Stimulated activated CD8-positive, alpha-beta memory T cell treated with anti-CD3 and anti-CD28 coated beads, Interleukin-15, amount 100 ng/mL, for 4 hours (primary cell): ENCODE measurements around the gene CACTIN.
A peak's percentile ranks its signal among the peaks of the same experiment; 100 is the strongest.

Source experiments
- DNase-seq, 2 donors: peaks; one replicate each; pipeline ENCODE4 v3.0.0-alpha.2; 2020; ENCODE audit warnings: low read depth in 2 of 2

CACTIN gene

DNA sequence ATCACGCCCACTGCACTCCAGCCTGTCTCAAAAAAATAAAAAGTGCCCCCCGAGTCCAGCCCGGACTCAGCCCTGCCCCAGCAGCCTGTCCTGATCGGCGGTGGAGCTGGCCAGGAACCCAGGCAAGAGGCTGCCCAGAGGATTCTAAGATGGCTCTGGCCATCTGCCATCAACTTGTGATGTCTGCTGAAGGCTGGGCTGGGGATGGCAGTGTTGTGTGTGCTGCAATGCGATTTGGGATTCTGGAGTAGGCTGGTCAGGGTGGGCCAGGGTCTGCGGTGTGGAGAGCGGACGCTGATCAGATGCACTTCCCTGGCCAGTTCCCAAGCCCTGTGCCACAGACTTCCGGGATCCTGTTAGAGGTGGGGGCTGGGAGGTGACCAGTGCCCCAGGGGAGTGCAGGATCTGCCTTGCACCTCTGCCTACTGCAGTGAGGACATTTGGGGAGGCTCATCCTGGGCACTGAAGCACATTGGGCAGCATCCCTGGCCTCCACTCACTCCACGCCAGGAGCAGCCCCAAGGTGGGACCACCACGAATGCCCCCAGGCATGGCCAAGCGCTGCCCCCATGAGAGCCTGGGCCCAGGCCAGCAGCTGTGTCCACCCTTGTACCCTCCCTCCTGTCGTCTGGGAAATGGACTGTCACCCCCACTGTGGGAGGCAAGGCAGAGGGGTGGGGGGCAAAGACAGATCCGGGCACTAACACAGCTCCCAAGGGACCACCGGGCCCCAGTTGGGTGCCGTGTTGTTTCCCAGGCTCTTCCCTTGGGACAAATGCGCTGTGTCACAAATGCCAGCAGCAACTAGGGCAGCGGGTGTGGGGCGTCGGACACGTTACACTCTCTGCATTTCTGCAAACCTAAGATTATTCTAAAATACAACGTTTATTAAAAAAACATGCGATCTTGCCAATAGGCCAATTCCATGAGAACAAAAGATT, 16.5 kb downstream of the CACTIN start:
- no peak for DNase-seq

DNA sequence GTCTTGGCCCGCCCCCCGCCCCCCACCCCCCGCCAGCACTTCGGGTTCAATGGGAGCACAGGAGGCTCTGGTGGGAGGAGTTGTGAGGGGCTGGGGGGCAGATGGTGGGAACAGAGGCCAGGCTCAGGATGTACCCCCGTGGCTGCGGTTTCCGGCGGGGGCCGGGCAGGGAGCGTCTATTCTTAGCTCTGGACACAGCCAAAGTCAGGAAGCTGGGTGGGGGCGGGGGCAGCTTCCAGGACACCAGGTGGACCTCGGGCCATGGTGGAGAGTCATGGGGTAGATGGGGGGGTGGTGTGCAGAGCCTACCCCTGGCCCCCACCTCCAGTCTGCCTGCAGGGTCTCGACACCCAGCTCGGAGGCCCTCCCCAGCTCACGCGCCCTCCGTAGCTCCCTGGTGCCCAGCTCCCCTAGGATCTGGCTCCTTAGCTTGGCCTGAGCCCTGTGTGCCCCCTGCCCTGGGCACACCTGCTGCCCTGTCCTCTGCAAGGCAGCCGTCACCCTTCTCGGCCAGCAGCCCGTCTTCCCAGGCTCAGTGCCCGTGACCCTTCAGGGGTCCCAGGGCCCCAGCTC, 17.8 kb downstream of the CACTIN start:
- DNase-seq = no peak

DNA sequence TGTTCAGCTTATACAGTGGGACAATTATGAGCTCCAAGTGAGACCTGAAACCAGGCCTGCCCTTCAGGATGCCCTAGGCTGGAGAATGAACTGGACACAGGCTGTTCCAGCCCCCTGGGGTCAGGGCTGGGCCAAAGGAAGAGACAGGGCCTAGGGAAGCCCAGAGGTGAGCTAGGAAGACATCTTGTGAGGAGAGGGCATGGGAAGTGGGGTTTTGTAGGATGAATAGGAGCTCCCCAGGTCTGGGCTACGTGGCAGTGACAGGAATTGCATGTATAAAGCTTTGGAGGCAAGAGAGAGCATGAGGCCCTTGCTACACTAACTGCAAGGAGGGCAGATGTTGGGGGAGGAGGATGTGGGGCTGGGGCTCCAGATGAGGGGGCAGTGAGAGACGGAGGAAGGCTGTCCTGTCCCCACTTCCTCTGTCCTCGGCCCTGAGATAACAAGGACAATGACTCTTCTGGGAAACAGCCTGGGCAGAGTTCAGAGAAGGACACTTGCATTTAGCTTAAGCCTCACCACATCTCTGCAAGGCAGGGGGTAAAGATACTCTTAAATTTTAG, 18.4 kb downstream of the CACTIN start:
- DNase-seq = no peak

DNA sequence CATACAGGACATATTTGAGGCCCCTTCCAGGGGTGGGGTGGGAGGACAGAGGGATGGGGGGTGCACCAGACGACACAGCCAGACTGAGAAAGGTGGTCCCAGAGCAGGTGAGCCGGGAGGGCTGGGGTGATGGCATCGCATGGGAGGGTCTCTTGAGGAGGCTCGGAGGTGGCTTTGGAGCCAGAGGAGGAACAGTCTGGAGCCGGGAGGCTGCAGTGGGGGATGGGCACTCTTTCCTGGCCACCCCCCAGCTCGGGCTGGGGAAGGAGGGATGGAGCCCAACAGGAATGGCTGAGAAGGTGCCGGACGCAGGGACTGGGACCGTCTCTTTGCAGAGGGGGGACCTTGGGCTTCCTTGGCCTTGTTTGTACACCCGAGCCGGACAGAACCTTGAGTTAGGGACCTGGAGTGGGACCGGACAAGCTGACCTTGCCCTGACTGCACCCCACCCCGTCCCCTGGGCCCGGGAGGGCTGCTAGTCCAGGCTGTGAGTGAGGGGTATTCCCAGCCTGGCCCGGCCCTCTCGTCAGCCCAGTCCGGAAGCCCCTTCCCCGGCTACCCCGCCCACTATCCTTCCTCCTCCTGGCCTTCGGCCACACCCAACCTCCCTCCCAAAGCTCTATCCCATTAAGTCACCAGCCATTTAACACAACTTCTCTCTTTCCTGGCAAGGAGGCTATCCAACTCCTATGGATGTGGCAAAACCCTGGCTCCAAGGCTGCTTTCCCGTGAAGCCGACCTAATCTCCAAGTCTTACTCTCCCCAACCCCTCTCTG, 19.1 kb downstream of the CACTIN start:
- DNase-seq = no peak

DNA sequence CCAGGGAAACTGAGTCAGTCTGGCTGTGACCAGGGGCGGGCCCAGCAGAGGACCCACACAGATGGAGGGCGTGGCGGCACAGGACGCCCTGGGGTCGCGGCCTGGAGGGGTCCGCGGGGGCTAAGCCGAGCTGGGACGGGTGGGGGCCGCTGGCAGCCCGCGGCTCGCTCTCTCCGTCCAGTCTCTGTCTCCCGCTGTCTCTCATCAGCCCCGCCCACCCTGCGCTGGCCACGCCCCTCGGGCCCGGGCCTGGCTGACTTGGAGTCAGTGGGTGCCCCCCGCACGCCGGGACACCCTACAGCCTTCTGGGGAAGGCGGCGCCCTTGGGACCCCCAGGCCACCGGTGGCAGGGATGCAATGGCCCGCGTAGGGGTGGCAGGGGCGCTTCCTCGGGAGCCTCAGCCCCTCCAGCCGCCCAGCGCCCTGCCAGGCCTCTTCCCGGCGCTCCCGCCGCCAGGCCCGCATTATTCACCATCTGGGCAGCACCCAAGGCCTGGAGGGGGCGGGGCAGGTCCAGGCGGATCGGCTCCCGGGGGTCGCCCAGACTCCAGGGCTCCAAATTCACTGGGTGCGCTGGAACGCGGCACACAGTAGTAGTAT, 19.8 kb downstream of the CACTIN start, which contains the start of gene TBXA2R:
TSS of gene TBXA2R (minus strand) at position 186 of the 600 bp plus-strand sequence. CDS start 6,241 bp downstream, outside the sequence.
- peak in 1 of 2 donors; percentile 54 for DNase-seq

DNA sequence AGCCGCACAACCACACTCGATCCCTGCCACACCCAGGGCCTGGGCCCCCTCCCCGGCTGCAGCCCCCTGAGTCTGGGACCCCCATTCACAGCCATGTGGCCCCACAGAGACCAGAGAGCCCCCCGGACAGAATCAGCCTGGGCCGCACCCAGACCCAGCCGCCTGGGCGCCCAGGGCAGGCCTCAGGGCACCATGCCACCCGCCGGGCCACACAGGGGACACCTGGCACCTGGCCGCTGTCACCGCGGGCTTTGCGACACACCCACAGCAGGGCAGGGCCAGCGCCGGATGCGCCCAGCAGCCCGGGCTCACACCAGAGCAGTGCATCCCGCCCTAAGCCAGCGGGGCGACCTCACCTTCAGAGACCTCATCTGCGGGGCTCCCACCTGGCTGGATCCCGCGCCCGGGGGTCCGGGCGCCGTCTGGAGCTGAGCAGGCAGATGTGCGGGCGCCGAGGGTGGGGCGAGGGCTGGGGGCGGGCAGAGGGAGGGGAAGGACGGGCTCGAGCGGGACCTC, 20.4 kb downstream of the CACTIN start:
- no peak for DNase-seq

DNA sequence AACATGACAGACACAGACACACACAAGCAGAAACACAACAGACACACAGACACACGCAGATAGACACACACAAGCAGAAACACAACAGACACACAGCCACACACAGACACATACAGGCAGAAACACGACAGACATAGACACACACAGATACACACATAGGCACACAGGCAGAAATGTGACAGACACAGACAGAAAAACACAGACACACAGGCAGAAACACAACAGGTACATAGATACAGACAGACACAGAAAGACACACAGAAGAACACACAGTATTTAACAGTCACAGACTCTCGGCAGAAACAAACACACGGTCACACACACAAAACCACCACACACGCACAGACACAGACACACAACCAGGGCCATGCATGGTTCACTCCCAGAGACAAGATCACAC, 20.8 kb downstream of the CACTIN start:
- DNase-seq = no peak

DNA sequence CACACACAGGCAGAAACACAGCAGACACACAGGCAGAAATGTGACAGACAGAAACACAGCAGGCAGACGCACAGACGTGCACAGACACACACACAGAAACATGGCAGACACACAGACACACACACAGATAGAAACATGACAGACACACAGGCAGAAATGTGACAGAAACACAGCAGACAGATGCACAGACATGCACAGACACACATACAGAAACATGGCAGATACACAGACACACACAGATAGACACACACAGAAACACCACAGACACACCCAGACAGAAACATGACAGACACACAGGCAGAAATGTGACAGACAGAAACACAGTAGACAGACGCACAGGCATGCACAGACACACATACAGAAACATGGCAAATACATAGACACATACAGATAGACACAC, 21.2 kb downstream of the CACTIN start:
- no peak for DNase-seq

DNA sequence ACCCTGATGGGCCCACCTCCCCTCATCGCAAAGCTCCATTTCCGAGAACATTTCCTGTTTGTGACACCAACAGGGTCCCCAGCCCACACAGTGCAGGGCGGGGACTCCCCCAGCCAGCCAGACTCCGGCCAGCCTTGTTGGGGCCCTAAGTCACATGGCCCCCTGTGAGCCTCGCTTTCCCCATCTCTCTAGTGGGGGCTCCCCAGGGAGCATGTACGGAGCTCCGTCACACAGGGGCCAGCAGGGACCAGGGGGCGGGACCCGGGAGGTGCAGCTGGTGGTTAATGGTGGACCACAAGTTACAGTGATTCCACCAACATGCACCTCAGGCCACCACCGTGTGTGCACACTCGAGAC, 21.6 kb downstream of the CACTIN start:
- no peak for DNase-seq

DNA sequence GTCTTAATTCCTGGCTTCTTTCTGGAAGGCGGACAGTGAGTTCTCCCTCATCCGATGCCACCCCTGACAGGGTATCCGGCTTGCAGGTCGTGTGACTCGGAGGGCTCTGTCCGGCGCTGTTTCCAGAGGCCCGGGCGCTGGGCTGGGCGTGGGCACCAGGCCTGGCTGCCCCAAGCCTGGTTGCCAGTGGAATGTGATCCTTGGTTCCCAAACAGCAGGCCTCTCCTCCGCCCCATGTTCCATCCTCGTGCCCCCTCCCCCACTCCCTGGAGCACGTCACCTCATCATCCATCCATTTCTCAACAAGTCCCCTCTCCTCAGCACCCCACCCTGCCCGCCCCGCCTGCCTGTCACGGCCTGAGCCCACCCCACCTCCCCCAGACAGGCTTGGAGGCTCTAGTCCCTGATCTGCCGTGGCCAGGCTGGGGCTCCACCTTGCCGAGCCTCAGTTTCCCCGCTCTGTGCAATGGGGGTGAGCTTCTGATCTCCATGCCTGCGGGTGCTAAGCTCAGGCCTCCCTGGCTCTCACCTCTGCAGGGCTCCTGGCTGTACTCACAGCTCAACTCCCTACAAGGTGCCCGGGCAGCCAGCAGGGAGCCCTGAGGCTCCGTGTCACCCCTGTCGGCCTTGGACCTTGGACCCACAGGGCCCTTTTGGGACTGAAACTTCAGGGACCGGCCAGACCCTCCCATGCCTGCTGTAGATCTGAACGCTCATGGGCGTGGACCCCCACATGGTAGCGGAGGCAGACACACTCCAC, 22.2 kb downstream of the CACTIN start:
- DNase-seq = no peak

DNA sequence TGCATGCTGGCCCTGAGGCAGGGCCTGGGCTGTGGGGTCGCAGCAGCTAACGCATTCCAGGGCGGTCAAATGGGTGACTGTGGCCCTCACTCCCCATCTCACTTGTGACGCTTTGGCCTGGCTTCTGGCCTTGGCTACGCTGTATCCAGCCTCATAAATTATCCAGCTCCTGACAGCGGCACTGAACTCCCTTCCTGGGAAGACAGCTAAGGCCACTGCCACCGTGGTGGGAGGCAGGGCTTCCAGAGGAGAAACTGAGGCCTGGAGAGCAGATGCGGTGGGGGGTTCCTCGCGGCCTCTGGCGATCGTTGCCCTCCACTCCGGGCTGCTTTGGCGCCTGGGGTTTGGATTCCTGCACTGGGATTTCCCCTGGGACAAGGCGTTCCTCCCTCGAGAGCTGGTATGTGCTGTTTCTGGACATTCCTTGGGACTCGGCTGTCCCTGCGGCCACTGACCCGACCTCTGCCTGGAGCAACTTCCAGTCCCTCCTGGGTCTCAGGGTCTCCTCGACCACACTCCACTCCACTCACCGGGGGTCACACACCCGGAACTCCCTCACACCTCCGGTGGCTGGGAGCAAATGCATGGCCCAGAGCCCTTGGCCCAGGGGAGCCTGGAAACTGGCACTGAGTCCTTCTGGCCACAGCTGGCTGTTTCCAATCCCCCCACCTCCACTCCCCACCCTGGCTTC, 23.3 kb downstream of the CACTIN start:
- no peak for DNase-seq

DNA sequence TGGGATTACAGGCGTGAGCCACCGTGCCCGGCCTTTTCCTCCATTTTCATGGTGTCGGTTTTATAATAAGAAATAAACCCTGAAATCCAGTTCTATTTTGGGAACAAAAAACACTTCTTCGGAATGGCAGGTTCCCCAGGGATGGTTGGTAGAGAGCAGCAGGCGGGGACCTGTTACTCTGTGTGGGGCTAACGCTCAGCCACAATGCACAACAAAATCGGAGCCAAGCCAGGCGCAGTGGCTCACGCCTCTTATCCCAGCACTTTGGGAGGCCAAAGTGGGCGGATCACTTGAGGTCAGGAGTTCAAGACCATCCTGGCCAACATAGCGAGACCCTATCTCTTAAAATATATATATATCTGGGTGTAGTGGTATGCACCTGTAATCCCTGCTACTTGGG, 25.6 kb downstream of the CACTIN start:
- DNase-seq = no peak

DNA sequence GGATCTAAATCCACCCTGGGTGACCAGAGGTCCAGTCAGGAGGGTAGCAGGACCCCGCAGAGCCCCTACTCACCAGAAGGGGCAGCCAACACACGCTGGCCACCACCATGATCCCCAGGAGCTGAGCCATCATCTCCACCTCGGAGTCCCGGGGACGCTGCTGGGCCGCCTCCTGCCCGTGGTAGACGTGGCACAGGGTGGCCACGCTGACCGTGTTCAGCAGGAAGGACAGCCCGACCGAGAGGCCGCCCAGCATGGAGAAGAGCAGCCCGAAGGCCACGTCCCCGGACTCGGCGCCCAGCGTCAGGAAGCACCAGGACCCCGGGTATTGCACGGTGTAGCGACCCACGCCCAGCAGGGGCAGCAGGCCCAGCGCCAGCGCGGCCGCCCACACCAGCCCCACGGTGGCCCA, 26.8 kb downstream of the CACTIN start:
- no peak for DNase-seq

DNA sequence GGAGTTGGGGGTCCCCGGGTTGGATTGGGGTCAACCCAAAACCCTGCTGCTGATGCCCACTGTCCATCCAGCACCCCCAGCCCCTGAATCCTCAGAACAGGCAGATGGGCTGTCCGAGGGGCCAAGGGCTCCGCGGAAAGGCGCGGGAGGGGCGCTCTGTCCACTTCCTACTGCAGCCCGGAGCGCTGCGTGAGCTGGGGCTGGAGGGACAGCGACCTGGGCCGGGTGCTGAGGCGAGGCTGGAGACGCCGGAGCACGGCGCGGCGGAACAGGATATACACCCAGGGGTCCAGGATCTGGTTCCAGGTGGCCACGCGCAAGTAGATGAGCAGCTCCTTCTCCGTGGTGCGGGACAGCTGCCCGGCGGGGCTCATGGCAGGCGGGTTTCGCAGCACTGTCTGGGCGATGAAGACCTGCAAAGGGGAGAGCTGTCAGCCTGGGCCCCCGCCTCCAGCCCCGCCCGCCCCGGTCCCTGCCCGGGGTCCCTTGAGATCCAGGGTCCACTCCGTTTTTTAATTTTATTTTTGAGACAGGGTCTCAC, 31.0 kb downstream of the CACTIN start:
- DNase-seq = no peak

DNA sequence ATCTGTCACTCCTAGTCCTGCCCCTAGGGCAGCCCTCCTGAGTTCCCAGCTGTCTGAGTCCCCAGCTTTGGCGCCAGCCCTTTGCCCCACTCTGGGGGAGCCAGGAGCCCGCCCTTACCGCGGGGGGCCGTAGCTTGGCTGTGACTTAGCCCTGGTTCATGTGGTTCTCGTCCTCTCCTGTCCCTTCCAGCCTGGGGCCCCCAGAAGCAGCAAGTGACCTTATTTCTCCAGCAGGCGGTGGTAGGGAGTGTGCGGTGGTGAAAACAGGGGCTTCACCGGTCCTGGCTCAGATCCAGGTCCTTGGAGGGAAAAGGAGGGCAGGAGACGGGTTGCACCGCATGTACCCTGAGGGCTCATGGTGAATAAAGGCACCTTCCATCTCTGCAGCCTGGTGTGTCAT, 33.4 kb downstream of the CACTIN start:
- DNase-seq = no peak

DNA sequence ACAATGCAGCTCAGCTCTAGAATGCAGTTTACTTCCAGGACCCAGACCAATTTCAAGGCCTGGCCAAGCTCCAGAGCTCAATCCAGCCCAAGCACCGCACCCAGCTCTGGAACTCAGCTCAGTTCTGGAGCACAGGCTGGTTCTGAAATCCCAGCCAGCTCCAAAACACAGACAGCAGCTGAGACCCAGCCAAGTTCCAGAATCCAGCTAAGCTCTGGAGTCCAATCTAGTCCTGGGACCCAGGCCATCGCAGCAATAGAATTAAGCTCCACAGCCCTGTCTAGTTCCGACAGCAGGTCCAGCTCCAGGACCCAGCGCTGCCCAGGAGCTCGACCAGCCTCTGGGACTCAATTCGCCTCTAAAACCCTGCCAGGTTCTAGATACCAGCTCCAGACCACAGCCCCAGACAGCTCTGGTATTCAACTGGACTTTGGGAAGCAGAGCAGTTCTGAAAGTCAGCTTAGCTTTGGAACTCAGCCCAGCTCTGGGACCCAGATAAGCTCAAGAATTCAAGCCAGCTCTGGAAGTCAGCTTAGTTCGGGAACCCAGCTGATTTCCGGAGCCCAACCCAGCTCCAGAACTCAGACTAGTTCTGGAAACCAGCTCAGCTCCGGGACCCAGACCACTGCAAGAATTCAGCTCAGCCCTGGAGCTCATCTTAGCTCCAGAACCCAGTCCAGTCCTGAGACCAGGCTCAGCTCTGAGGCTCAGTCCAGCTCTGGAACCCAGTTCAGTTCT, 34.5 kb downstream of the CACTIN start:
- no peak for DNase-seq

DNA sequence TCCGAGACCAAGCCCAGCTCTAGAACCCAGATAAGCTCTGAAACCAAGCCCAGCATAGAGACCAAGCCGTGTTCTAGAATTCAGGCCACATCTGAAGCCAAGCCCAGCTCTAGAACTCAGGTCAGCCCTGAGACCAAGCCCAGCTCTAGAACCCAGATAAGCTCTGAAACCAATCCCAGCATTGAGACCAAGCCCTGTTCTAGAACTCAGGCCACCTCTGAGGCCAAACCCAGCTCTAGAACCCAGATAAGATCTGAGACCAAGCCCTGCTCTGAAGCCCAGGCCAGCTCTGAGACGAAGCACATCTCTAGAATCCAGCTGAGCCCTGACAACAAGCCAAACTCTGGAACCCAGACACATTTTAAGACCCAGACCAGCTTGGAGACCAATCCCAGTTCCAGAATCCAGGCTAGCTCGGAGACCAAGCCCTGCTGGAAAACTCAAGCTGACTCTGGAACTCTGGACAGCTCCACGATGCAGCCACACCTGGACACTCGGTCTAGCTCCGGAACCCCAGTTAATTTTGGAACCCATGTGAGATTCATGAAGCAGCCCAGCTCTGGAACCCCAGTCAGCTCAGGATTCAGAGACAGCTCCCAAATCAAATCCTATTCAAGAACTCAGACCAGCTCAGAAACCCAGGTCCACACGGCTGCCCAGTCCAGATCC, 35.5 kb downstream of the CACTIN start:
- no peak for DNase-seq

DNA sequence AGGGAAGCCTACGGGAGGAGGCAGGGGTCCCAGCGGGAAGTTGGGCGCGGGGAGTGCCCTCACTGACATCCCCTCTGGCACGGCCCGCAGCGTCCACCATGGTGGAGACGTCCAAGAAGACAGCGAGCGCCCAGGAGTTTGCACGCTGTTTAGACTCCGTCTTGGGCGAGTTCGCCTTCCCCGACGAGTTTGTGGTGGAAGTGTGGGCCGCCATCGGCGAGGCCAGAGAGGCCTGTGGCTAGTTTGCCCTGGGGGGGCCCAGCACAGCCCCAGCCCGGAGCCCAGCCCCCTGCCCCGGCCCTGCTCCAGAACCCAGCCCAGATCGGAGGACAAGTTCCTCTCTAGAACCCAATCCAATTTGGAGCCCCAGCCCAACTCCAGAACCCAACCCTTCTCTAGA, 36.6 kb downstream of the CACTIN start:
- DNase-seq = no peak

DNA sequence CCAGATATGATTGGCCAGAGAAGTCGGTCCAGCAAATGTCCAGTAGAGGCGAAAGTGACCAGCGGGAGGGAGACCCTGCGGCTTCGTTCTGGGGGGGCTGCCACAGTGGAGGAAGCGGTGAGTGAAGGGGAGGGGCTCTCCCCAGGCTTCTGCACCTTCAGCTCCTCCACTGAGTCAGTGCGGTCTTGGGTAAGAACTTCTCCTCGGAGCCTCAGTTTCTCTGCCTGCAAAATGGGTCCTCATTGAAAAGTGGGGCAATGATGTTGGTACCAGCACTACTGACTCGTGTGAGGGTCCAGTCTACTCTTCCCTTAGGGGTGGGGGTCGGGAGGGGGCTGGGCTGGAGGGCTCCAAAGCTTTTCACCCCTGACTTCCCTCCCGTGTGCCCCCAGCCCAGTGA, 37.2 kb downstream of the CACTIN start:
- DNase-seq = no peak
